Gastroesophageal sphincter (tissue), 3 donors: Measurements from ENCODE around the gene MDFIC.

Experiments
- EP300 ChIP-seq: sonication (generic); formaldehyde crosslinking; IDR thresholded peaks from one replicate; pipeline ENCODE4 v1.6.1; 2017; ENCODE audit warnings: antibody characterized with exemption, mild to moderate bottlenecking
- POLR2A ChIP-seq, 2 donors: fragments of 450-650 bp; IDR thresholded peaks; one replicate each; pipeline ENCODE4 v1.6.1; 2017; ENCODE audit warnings: antibody characterized with exemption in 2 of 2, mild to moderate bottlenecking in 2 of 2, moderate library complexity in 1 of 2
- POLR2AphosphoS5 ChIP-seq: sonication (generic); formaldehyde crosslinking; IDR thresholded peaks from one replicate; pipeline ENCODE4 v1.6.1; 2017; ENCODE audit warnings: antibody characterized with exemption
- TF ChIP-seq, protein P1 (sequence below), 4 experiments: fragments of 200-600 bp in 2 of 4; fragments of 450-650 bp in 2 of 4; sonication (generic) in 1 of 4; IDR thresholded peaks; one replicate each; pipeline ENCODE4 v1.5.1; 2017 to 2019; ENCODE audit warnings: antibody characterized with exemption in 4 of 4, mild to moderate bottlenecking in 2 of 4, moderate library complexity in 2 of 4

DNA sequence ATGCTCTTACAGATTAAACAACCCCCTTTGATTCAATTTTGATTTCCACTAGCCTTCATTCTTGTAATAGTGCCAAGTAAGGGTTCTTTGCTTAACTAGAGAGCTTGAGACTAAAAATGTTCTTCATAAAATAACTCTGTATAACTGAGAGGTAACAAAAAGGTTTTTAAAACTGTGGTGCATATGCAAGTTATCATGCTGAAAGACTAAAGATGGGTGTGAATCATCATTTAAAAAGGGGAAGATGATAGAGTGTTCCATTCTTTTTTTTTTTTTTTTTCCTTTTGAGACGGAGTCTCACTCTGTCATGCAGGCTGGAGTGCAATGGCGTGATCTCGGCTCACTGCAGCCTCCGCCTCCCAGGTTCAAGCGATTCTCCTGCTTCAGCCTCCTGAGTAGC, 11.1 kb downstream of the MDFIC start:
- TF ChIP-seq, protein P1, sequence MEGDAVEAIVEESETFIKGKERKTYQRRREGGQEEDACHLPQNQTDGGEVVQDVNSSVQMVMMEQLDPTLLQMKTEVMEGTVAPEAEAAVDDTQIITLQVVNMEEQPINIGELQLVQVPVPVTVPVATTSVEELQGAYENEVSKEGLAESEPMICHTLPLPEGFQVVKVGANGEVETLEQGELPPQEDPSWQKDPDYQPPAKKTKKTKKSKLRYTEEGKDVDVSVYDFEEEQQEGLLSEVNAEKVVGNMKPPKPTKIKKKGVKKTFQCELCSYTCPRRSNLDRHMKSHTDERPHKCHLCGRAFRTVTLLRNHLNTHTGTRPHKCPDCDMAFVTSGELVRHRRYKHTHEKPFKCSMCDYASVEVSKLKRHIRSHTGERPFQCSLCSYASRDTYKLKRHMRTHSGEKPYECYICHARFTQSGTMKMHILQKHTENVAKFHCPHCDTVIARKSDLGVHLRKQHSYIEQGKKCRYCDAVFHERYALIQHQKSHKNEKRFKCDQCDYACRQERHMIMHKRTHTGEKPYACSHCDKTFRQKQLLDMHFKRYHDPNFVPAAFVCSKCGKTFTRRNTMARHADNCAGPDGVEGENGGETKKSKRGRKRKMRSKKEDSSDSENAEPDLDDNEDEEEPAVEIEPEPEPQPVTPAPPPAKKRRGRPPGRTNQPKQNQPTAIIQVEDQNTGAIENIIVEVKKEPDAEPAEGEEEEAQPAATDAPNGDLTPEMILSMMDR (IDR thresholded peaks at IDR 0.05), result no peak
- TF ChIP-seq POLR2AphosphoS5 (no peak), POLR2A (IDR thresholded peaks at IDR 0.05) (no peak), EP300 (no peak)
